Karpas-422 (cell line): Measurements from ENCODE around the gene TRPC4AP. TPM values are rescaled to one million over a fixed set of nuclear protein-coding genes. Genes with fewer than 3 reads are reported as not detected.
"Not testable (repeated sequence)": the region's sequence is repeated elsewhere in the genome, so short reads cannot be mapped to it uniquely, and the experiment has no call there.

ENCODE experiments used
- DNase-seq: peaks from one replicate; pipeline ENCODE4 v3.0.0-alpha.2; 2015
- H2AFZ ChIP-seq: fragments of 200-600 bp; sonication (generic); 2 replicates; pipeline ENCODE4 v1.6.1; 2014; ENCODE audit warnings: antibody characterized with exemption, low read length, mixed read lengths
- H3K27ac ChIP-seq: fragments of 200-600 bp; sonication (generic); 2 replicates; pipeline ENCODE4 v1.5.1; 2014; ENCODE audit warnings: mild to moderate bottlenecking, low read length, moderate library complexity
- H3K27me3 ChIP-seq: fragments of 200-600 bp; sonication (generic); 2 replicates; pipeline ENCODE4 v1.6.1; 2014; ENCODE audit warnings: low read length, mixed read lengths
- H3K36me3 ChIP-seq: fragments of 200-600 bp; sonication (generic); 2 replicates; pipeline ENCODE4 v1.6.1; 2014; ENCODE audit warnings: low read length, mixed read lengths; ENCODE audit not compliant: insufficient read depth
- H3K4me1 ChIP-seq: fragments of 200-600 bp; sonication (generic); 2 replicates; pipeline ENCODE4 v1.6.1; 2014; ENCODE audit warnings: mild to moderate bottlenecking, low read length, mixed read lengths
- H3K4me2 ChIP-seq: fragments of 200-600 bp; sonication (generic); 2 replicates; pipeline ENCODE4 v1.6.1; 2014; ENCODE audit warnings: low read length, low read depth, mild to moderate bottlenecking; ENCODE audit not compliant: poor library complexity, severe bottlenecking
- H3K4me3 ChIP-seq: fragments of 200-600 bp; sonication (generic); 2 replicates; pipeline ENCODE4 v1.5.1; 2014; ENCODE audit warnings: mild to moderate bottlenecking, antibody characterized with exemption, low read length, mixed read lengths
- H3K79me2 ChIP-seq: fragments of 200-600 bp; sonication (generic); 2 replicates; pipeline ENCODE4 v1.6.1; 2014; ENCODE audit warnings: mild to moderate bottlenecking, low read length, mixed read lengths
- H3K9ac ChIP-seq: fragments of 200-600 bp; sonication (generic); 2 replicates; pipeline ENCODE4 v1.6.0; 2014; ENCODE audit warnings: low read length
- H3K9me2 ChIP-seq: fragments of 200-600 bp; sonication (generic), shearing (Covaris generic); replicated peaks from 2 replicates; pipeline ENCODE4 v1.6.0; 2014; ENCODE audit warnings: mild to moderate bottlenecking, low read length, moderate library complexity; ENCODE audit not compliant: insufficient read depth
- H3K9me3 ChIP-seq: fragments of 300-700, 200-600 bp; sonication (generic); 2 replicates; pipeline ENCODE4 v1.6.1; 2014; ENCODE audit warnings: low read length, mixed read lengths
- H4K20me1 ChIP-seq: fragments of 200-600 bp; sonication (generic); 2 replicates; pipeline ENCODE4 v1.6.1; 2014; ENCODE audit warnings: mild to moderate bottlenecking, antibody characterized with exemption, low read length, low read depth; ENCODE audit not compliant: insufficient read depth
- total RNA-seq: library from RNA; depleted of rRNA; stranded (reverse); fragments of >200 nt; shearing (Covaris generic); gene quantifications from 2 replicates; pipeline ENCODE4 v1.2.3, GENCODE V29; 2014; ENCODE audit warnings: low replicate concordance

Gene TRPC4AP
- total RNA-seq, 1 experiment from 2014 or later: 30.3 TPM

- H3K27ac ChIP-seq, H3K36me3 ChIP-seq, H3K4me3 ChIP-seq, DNase-seq, H3K4me1 ChIP-seq, H3K9me2 ChIP-seq, H4K20me1 ChIP-seq, H3K9me3 ChIP-seq, H3K9ac ChIP-seq, H3K4me2 ChIP-seq, H2AFZ ChIP-seq, H3K79me2 ChIP-seq, H3K27me3 ChIP-seq: not testable (repeated sequence)
These were observed 19.7 kb upstream of the TRPC4AP start for GRCh38 chr20:35112276-35112675.

- no peaks in the 10 kb centered on the region for H3K4me1 ChIP-seq
- H2AFZ ChIP-seq: no peak overlapping the region
These were observed 18.7 kb upstream of the TRPC4AP start for GRCh38 chr20:35111141-35111888.

GRCh38 chr20:35108921-35109320 lies 16.3 kb upstream of the TRPC4AP start:
- Histone ChIP-seq H3K9me2 (no peaks in the 10 kb centered on the region), H3K27me3 (no peaks in the 10 kb centered on the region), H3K27ac (no peak overlapping the region), H3K4me3 (no peak overlapping the region), H3K36me3 (no peaks in the 10 kb centered on the region; the same call in 1 of the 2 replicates), H3K9me3 (no peaks in the 10 kb centered on the region), H3K9ac (no peak overlapping the region), H4K20me1 (no peaks in the 10 kb centered on the region), H2AFZ (no peak overlapping the region), H3K79me2 (no peaks in the 10 kb centered on the region), H3K4me2 (no peak overlapping the region), H3K4me1 (no peaks in the 10 kb centered on the region)
- DNase-seq: no peak

More at GRCh38 chr20:35111141-35111888, 18.7 kb upstream of the TRPC4AP start:
- Histone ChIP-seq H3K9me2 (no peaks in the 10 kb centered on the region), H3K27me3 (no peaks in the 10 kb centered on the region), H4K20me1 (no peaks in the 10 kb centered on the region), H3K4me3 (no peak overlapping the region), H3K9ac (no peak overlapping the region), H3K4me2 (no peak overlapping the region), H3K36me3 (no peaks in the 10 kb centered on the region; the same call in 1 of the 2 replicates), H3K9me3 (no peaks in the 10 kb centered on the region), H3K79me2 (no peaks in the 10 kb centered on the region), H3K27ac (no peak overlapping the region)
- no peak for DNase-seq

- Histone ChIP-seq H4K20me1 (no peaks in the 10 kb centered on the region), H3K27me3 (no peaks in the 10 kb centered on the region), H3K9me3 (no peaks in the 10 kb centered on the region), H3K4me3 (no peak overlapping the region), H3K9ac (no peak overlapping the region), H3K79me2 (no peaks in the 10 kb centered on the region), H3K4me1 (no peaks in the 10 kb centered on the region), H3K9me2 (no peaks in the 10 kb centered on the region), H3K36me3 (no peaks in the 10 kb centered on the region), H2AFZ (no peak overlapping the region), H3K4me2 (no peak overlapping the region), H3K27ac (no peak overlapping the region)
- no peak for DNase-seq
These were observed 14.3 kb upstream of the TRPC4AP start for GRCh38 chr20:35106827-35107380.

GRCh38 chr20:35104685-35105295 lies 12.2 kb upstream of the TRPC4AP start:
- Histone ChIP-seq H4K20me1 (no peaks in the 10 kb centered on the region), H3K9me2 (no peaks in the 10 kb centered on the region), H3K79me2 (no peaks in the 10 kb centered on the region), H3K9me3 (no peaks in the 10 kb centered on the region), H3K4me2 (no peak overlapping the region), H2AFZ (no peak overlapping the region), H3K27ac (no peak overlapping the region), H3K27me3 (no peaks in the 10 kb centered on the region), H3K36me3 (no peaks in the 10 kb centered on the region), H3K9ac (no peak overlapping the region), H3K4me1 (no peaks in the 10 kb centered on the region; the same call in 1 of the 2 replicates), H3K4me3 (no peak overlapping the region)
- DNase-seq: no peak

GRCh38 chr20:35101620-35102019 lies 9.0 kb upstream of the TRPC4AP start:
- Histone ChIP-seq H3K79me2 (no peaks in the 10 kb centered on the region), H4K20me1 (no peaks in the 10 kb centered on the region), H3K9ac (no peak overlapping the region), H2AFZ (no peak overlapping the region), H3K9me2 (no peaks in the 10 kb centered on the region), H3K4me2 (no peak overlapping the region), H3K4me3 (no peak overlapping the region), H3K27me3 (no peaks in the 10 kb centered on the region), H3K4me1 (no peaks in the 10 kb centered on the region; the same call in 1 of the 2 replicates), H3K27ac (no peak overlapping the region), H3K36me3 (no peaks in the 10 kb centered on the region), H3K9me3 (no peaks in the 10 kb centered on the region)
- DNase-seq: no peak

- no peak for DNase-seq
These were observed 769 bp upstream of the TRPC4AP start for GRCh38 chr20:35093267-35093884.

More at GRCh38 chr20:35093267-35093884, 769 bp upstream of the TRPC4AP start:
- Histone ChIP-seq H3K27me3 (no peaks in the 10 kb centered on the region), H4K20me1 (no peaks in the 10 kb centered on the region; the same call in 1 of the 2 replicates), H3K36me3 (no peaks in the 10 kb centered on the region), H2AFZ (peak overlapping the region; percentile 91), H3K79me2 (peaks cover 41% of the 10 kb centered on the region), H3K9ac (peak overlapping the region; percentile 85), H3K4me3 (peak overlapping the region; percentile 86), H3K27ac (no peak overlapping the region), H3K9me3 (no peaks in the 10 kb centered on the region), H3K4me1 (peaks cover 18% of the 10 kb centered on the region), H3K9me2 (no peaks in the 10 kb centered on the region), H3K4me2 (peak overlapping the region; percentile 74)
